GM18907 (cell line): ENCODE results near the gene MPL.

ENCODE experiments used
- ATAC-seq: cut with Tn5 transposase; IDR thresholded peaks from one replicate; pipeline ENCODE4 v1.9.1; 2021; ENCODE audit warnings: mild to moderate bottlenecking, moderate library complexity; ENCODE audit not compliant: unreplicated experiment

Gene MPL

GRCh38 chr1:43321331-43321891 is 16.2 kb upstream of the MPL start:
- ATAC-seq, result no peak

GRCh38 chr1:43322506-43322905 is 15.1 kb upstream of the MPL start:
- no peak for ATAC-seq

- no peak for ATAC-seq
These were observed 12.8 kb upstream of the MPL start for GRCh38 chr1:43324810-43325209.

DNA sequence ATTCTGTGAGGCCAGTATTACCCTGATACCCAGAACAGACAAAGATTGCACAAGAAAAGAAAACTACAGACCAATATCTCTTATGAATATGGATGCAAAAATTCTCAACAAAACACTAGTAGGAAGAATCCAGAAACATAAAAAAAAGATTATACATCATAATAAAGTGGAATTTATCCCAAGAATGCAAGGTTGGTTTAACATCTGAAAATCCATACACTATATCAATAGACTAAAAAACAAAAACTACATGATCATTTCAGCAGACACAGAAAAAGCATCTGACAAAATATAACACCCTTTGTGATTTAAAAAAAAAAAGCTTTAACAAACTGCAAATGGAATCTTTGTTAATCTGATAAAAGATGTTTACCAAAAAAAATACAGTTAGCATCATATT is 12.2 kb upstream of the MPL start:
- ATAC-seq, result no peak

DNA sequence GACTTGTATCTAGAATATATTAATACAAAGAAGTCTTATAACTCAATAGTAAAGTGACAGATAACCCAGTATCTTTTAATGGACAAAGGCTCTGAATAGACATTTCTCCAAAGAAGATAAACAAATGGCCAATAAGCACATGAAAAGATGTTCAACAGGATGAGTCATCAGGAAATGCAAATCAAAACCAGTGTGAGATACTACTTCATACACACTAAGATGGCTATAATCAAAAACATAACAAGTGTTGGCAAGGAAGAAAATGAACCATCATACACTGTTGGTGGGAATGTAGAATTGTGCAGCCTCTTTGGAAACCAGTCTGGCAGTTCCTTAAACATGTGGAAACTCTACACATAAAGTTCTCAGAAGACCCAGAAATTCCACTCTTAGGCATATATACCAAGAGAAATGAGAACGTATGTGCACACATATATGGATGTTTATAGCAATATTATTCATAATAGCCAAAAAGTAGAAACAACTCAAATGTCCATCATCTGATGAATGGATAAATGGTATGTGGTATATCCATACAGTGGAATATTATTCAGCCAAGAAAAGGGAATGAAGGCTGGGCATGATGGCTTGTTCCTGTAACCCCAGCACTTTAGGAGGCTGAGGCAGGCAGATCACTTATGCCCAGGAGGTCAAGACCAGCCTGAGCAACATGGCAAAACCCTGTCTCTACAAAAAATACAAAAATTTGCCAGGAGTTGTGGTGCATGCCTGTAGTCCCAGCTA is 9.9 kb upstream of the MPL start:
- no peak for ATAC-seq

- ATAC-seq, result no peak
These were observed 7.4 kb upstream of the MPL start for GRCh38 chr1:43329995-43330751.

- ATAC-seq, result no peak
These were observed 5.9 kb upstream of the MPL start for GRCh38 chr1:43331688-43332087.

GRCh38 chr1:43334453-43335205 is 3.0 kb upstream of the MPL start:
- no peak for ATAC-seq

DNA sequence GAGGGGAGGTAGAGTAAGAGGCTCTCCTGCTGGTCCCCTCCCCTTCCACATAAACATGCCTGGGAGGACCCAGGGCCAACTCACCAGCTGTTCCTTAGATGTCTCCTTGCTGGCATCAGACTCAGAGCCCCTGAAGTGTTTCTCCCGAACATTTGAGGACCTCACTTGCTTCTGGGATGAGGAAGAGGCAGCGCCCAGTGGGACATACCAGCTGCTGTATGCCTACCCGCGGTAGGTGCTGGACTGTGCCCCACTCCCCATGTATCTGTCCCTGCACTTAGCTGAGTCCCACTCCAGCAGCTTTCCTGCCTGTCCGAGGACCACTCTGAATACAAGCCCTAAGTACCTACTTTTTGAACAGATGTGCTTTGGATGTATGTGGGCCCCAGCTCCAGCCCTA is 383 bp downstream of the MPL start:
- ATAC-seq, result no peak

DNA sequence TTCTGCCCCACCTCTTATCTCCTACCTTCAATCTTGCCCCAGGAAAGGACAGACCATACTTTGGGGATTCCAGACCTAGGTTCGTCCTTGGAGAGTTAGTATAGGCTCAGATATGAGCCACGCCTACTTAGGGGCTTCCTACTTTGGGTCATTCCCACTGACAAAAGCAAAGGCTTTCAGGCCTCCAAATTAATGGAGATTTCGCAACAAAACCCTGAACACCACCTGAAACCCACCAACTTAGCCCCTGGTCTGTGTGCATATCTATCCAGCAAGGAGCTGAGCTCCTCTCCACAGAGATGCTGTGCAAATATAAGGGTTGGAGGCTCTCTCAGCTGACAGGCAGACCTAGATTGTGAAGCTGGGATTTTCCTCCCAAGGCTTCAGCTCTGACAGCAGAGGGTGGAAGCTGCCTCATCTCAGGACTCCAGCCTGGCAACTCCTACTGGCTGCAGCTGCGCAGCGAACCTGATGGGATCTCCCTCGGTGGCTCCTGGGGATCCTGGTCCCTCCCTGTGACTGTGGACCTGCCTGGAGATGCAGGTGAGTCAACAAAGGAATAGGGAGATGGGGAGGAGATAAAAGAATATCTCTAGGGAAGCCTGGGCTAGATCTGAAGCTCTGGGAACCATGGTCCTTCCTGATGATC is 2.1 kb downstream of the MPL start:
- no peak for ATAC-seq

DNA sequence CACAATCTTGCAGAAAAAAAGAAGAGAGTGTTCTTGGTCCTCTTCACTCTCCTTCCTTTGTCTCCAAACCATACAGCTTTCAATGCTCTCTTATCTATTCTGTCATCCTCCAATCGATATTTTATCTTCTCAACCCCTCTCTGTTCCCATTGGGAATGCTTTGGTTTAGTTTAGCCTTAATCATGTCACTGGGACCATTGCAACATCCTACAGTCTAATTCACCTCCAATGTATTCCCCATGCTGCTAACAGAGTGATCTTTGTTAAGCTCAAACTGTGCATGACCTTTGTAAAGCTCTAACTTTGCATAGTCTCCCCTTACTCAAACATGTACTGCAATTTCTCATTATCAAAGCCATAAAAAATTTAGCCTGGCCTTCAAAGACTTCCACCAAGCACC is 2.9 kb downstream of the MPL start:
- ATAC-seq, result no peak

GRCh38 chr1:43344267-43344850 is 6.7 kb downstream of the MPL start:
- no peak for ATAC-seq

DNA sequence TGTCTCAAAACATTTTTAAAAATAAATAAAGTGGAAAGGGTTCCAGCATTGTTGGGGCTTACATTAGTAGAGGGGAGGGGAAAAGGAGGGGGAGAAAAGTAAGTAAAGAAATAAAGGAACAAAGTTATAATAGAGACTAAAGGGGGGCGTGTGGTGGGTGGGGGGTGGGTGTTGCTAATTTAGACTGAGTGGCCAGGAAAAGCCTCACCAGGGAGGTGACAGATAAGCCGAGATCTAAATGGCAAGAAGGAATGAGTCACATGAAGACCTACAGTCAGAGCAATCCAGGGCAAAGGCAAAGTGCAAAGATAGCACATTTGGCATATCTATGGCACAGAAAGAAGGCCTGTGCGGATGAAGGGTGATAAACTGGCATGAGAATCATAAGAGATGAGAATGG is 7.5 kb downstream of the MPL start:
- no peak for ATAC-seq

DNA sequence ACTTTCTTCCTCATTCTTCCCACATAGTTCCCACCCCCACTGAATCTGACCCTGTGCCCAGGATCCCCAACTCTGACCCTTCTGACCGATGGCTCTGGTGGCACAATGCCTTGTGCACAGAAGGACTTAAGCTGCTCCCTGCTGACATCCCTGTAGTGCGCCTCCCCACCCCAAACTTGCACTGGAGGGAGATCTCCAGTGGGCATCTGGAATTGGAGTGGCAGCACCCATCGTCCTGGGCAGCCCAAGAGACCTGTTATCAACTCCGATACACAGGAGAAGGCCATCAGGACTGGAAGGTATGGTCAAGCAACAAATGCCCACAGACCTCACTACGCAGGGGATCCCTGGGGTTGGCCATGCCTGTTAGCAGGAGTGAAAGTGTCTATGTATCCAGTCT is 9.0 kb downstream of the MPL start:
- ATAC-seq, result no peak

DNA sequence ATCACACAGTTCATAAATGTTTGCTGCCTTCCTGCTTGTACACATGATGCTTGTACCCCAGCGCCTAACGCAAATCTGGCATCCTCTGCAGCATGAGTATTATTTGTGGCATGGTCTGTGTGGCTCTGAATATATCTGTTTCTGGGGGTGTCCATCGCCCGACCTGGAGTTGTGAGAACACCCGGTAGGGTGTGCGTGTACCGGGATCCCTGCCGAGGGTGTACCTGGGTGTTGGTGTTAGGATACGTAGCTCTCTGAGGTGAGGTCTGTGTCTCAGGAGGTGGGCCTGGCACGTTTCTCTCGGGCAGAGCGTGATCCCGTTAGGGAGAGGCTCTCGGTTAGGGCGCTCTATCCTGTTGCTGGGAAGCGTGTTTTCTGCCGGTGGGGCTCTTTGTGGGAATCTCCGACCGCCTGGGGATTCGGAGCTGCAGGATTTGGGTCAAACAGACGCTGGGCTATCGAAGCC is 10.8 kb downstream of the MPL start:
- no peak for ATAC-seq

GRCh38 chr1:43348809-43349593 is 11.4 kb downstream of the MPL start:
- no peak for ATAC-seq

DNA sequence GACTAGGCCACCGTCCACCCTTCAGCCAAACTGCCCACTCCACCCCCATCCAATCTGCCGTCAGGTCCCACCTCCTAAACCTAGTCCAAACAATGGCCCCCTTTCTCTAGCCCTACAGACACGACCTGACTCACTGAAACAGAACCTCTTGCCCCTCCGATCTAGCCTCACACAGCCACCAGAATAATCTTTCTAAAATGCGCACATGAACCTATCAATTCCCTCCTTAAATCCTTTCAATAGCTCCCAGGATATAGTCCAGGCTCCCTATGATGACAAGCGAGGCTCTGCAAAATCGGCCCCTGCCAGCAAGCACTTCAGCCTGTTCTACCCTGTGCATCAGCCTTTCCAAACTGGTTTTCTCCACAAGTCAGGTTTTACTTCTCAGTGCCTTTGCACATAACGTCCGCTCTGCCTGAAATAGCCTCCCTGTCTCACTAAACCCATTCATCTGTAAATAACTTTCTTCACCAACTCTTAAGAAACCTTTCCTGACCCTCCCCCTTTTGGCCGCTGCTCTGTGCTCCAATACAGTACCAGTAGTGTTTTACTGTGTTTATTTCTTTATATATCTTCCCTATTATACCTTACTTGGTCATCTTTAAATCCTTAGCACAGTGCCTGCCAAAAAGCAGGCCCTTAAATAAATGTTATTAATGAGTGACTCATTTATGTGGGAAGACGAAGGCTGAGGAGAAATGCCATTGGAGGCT is 12.1 kb downstream of the MPL start:
- ATAC-seq, result no peak

- no peak for ATAC-seq
These were observed 13.4 kb downstream of the MPL start for GRCh38 chr1:43350976-43351375.
